ENCODE measurements around the gene ELAVL3.

GRCh38 chr19:11465600-11465999, 15.2 kb downstream of the ELAVL3 start:
- no peak for TF ChIP-seq POLR2A (IDR thresholded peaks at IDR 0.05; ENCODE audit: low read length)
- no peak for TF ChIP-seq GATA1 (IDR thresholded peaks at IDR 0.05; ENCODE audit: low read depth, low read length)
